ENCODE data around the gene ZNF554. TPM values are rescaled to one million over a fixed set of nuclear protein-coding genes. Genes with fewer than 3 reads are reported as not detected.
A peak's percentile ranks its signal among the peaks of the same experiment; 100 is the strongest.

Gene ZNF554
- total and polyA plus RNA-seq, 8 donors = 2.1 to 9.0 (median 8.3) TPM

DNA sequence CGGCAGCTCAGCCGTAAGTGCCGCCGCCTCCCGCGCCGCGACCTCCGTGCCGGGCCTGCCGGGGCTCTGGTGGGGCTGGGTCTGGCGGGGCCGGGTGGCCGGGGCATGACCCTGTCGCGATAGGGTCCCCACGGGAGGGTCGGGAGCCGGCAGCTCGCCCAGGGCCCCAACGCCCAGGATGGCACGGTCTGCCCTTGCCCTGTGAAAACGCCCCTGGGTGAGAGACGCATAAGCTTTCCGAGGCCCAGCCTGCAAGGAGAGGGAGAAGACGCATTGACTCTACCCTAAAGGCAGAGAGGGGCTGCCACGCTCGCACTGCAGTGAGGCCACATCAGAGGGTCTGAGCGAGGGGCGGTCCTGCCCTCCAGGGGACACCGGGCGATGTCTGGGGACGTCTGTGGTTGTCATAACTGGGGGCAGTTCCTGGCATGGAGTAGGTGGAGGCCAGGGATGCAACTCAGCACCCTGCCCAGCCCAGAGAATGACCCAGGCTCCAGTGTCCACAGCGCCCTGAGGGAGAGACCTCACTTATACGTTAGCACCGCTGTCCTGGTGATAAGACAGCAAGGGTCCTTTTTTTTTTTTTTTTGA is 539 bp downstream of the ZNF554 start:
- TF ChIP-seq, protein P1, sequence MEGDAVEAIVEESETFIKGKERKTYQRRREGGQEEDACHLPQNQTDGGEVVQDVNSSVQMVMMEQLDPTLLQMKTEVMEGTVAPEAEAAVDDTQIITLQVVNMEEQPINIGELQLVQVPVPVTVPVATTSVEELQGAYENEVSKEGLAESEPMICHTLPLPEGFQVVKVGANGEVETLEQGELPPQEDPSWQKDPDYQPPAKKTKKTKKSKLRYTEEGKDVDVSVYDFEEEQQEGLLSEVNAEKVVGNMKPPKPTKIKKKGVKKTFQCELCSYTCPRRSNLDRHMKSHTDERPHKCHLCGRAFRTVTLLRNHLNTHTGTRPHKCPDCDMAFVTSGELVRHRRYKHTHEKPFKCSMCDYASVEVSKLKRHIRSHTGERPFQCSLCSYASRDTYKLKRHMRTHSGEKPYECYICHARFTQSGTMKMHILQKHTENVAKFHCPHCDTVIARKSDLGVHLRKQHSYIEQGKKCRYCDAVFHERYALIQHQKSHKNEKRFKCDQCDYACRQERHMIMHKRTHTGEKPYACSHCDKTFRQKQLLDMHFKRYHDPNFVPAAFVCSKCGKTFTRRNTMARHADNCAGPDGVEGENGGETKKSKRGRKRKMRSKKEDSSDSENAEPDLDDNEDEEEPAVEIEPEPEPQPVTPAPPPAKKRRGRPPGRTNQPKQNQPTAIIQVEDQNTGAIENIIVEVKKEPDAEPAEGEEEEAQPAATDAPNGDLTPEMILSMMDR (IDR thresholded peaks at IDR 0.05) = no peak
- H3K4me3 ChIP-seq = peak overlapping the region; percentile 55 to 78
- no peaks in the 10 kb centered on the region for H3K9me3 ChIP-seq
- H3K27ac ChIP-seq = peak overlapping the region; percentile 3 to 21
- no peaks in the 10 kb centered on the region for H3K36me3 ChIP-seq
- intact Hi-C loops (cut with DNase I) = no loop called here
- H3K4me1 ChIP-seq = peaks cover 6 to 10% of the 10 kb centered on the region in 2 donors
- DNase-seq = peak in 1 of 4 donors; percentile 32
- H3K27me3 ChIP-seq = no peaks in the 10 kb centered on the region
- peak; percentile 12 for ATAC-seq

- TF ChIP-seq, protein P1 (IDR thresholded peaks at IDR 0.05) = no peak
- intact Hi-C loops (cut with DNase I) = no loop called here
- Histone ChIP-seq H3K4me1 (peaks cover 6 to 10% of the 10 kb centered on the region in 2 donors), H3K27me3 (no peaks in the 10 kb centered on the region), H3K4me3 (no peak overlapping the region), H3K9me3 (peaks cover 0 to 6% of the 10 kb centered on the region in 2 donors), H3K27ac (no peak overlapping the region), H3K36me3 (peaks cover 0 to 4% of the 10 kb centered on the region in 2 donors)
- no peak for ATAC-seq
- DNase-seq = no peak
These were observed 3.2 kb downstream of the ZNF554 start for GRCh38 chr19:2822846-2823245.

- H3K27me3 ChIP-seq = no peaks in the 10 kb centered on the region
- no peak for DNase-seq
- H3K9me3 ChIP-seq = peaks cover 0 to 7% of the 10 kb centered on the region in 2 donors
- intact Hi-C loops (cut with DNase I) = no loop called here
- TF ChIP-seq, protein P1 (IDR thresholded peaks at IDR 0.05) = no peak
- peaks cover 0 to 10% of the 10 kb centered on the region in 2 donors for H3K36me3 ChIP-seq
- no peak overlapping the region for H3K27ac ChIP-seq
- H3K4me1 ChIP-seq = peaks cover 6 to 10% of the 10 kb centered on the region in 2 donors
- no peak overlapping the region for H3K4me3 ChIP-seq
- ATAC-seq = no peak
These were observed 4.0 kb downstream of the ZNF554 start for GRCh38 chr19:2823646-2824045.

DNA sequence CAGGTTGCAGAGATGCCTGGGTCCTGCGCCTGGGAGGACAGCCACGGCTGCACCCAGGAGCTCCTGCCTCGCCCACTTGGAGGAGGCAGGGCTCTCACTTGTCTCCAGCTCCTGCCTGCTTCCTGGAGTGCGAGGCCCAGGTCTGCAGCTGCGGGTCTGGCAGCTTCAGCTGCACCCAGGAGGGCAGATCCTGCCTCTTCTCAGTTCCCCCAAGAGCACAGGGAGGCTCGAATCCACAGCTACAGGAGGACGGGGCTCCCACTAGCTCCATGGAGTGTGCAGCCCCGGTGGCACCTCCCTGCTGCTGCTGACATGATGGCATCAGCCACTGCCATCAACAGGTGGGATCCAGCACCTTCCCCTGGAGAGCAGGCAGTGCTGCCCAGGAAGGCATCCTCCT is 4.5 kb downstream of the ZNF554 start:
- H3K4me3 ChIP-seq = no peak overlapping the region
- intact Hi-C loops (cut with DNase I) = no loop called here
- peaks cover 6 to 10% of the 10 kb centered on the region in 2 donors for H3K4me1 ChIP-seq
- no peaks in the 10 kb centered on the region for H3K27me3 ChIP-seq
- H3K27ac ChIP-seq = no peak overlapping the region
- ATAC-seq (no peak), DNase-seq (no peak)
- TF ChIP-seq, protein P1 (IDR thresholded peaks at IDR 0.05) = no peak
- H3K36me3 ChIP-seq = peaks cover 0 to 10% of the 10 kb centered on the region in 2 donors
- peaks cover 0 to 12% of the 10 kb centered on the region in 2 donors for H3K9me3 ChIP-seq

- Histone ChIP-seq H3K4me1 (no peaks in the 10 kb centered on the region), H3K4me3 (no peak overlapping the region), H3K36me3 (peaks cover 0 to 10% of the 10 kb centered on the region in 2 donors), H3K27ac (no peak overlapping the region), H3K27me3 (no peaks in the 10 kb centered on the region), H3K9me3 (peaks cover 0 to 36% of the 10 kb centered on the region in 2 donors)
- no peak for ATAC-seq
- intact Hi-C loops (cut with DNase I) = no loop called here
- TF ChIP-seq, protein P1 (IDR thresholded peaks at IDR 0.05) = no peak
- no peak for DNase-seq
These were observed 7.4 kb downstream of the ZNF554 start for GRCh38 chr19:2827022-2827421.

Measured in left lung (tissue), 10 donors.